NCI-H2227 treated with DMSO at 0.1 percent for 48 hours (cell line): Measurements from ENCODE around the gene CCDC90B.
"Not testable (repeated sequence)": the region's sequence is repeated elsewhere in the genome, so short reads cannot be mapped to it uniquely, and the experiment has no call there.

Experiments
- DNase-seq: peaks from one replicate; lab custom pipeline; 2025; lab: John Stamatoyannopoulos, UW

The CCDC90B gene, protein sequence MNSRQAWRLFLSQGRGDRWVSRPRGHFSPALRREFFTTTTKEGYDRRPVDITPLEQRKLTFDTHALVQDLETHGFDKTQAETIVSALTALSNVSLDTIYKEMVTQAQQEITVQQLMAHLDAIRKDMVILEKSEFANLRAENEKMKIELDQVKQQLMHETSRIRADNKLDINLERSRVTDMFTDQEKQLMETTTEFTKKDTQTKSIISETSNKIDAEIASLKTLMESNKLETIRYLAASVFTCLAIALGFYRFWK

GRCh38 chr11:83285771-83286528, at the start of gene CCDC90B:
CCDC90B (minus strand) TSS chr11:83286367; CDS start chr11:83285972, 395 bp downstream.
- DNase-seq = peak; percentile 98

DNA sequence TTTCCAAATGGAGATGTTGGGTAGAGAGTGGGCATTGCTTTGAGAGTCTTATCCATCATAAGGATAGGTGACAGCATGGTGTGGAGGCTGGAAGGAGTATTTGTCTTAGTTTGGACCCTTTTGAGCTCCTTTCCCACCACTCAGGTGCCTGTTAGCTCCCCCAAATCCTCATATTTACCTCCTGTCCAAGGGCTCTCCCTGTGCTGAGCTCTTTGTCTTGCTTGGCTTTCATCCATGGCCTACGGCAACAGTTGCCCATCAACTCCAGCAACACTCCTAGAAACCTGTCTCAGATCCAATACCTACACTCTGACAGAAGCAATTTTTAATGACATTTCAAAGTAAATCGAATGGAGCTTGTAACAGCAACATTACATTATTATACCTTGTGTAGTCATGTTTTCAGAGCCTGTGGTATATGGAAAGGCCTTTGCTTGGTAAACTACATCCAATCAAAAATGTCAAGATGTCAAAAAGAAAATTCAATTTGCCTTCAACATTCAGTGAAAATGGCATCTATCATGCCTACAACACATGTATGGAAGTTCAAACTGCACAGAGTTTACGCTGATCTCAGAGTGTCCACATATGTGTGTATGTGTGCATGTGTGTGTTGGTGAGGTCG, 49.4 kb upstream of the CCDC90B start:
- DNase-seq = no peak

DNA sequence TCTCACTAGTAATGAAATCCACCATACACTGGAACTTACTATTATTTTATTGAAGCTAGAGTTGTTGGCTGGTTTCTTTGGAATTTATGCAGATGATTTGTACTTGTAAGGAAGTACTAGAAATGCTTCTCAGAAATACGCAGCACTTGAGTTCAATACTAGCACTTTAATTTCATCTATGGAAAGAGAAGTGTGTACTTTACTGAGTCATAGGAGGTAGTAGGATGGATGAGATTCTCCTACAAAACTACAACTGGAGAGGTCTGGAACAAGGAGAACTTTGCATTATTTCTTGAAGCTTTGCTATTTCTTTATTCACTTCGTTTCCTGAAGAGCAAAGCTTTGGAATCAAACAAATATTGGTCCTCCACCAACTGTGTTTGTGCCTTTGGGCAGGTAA, 44.1 kb upstream of the CCDC90B start:
- DNase-seq = no peak

GRCh38 chr11:83326326-83326725, 40.2 kb upstream of the CCDC90B start:
- no peak for DNase-seq

GRCh38 chr11:83319346-83319745, 33.2 kb upstream of the CCDC90B start:
- DNase-seq = no peak

DNA sequence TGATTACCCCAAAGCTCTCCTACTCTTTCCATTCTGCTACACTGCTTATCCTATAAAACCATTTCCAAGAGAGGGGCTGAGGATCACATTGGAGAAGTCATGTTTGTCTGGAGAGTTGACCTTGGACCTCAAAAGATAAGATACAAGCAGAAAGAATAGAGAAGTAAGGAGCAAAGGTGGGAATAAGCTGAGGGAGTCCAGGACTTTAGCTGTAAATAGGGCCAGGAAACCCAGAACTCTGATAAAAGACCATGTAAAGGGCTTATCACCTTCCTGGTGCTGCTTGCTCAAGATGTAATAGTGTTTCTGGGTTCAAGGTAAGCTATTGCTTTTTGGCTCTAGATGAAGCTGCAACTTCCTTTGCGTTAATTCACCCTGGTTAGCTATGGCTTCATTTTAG, 32.8 kb upstream of the CCDC90B start:
- no peak for DNase-seq

- no peak for DNase-seq
Measured at GRCh38 chr11:83317757-83318690, 31.9 kb upstream of the CCDC90B start.

GRCh38 chr11:83316897-83317268, 30.7 kb upstream of the CCDC90B start:
- DNase-seq = not testable (repeated sequence)

- not testable (repeated sequence) for DNase-seq
Measured at GRCh38 chr11:83316143-83316896, 30.2 kb upstream of the CCDC90B start.

DNA sequence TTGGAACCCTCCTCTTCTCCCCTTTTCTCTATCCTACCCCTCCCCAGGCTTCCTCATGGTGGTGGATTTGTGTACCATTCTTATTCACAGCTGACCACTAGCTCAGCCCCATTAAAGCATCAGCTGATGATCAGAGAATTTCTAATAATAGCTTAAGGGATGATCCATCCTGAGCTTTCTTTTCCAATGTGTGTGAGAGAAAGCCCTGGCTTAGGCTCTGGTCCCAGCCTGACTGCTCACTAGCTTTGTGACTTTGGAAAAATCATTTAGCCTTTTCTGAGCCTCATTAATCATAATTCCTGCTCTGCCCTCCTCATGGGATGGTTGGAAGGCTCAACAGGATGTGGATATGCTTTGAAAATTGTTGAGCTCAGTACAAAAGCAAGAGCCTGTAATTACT, 26.3 kb upstream of the CCDC90B start:
- peak; percentile 27 for DNase-seq

DNA sequence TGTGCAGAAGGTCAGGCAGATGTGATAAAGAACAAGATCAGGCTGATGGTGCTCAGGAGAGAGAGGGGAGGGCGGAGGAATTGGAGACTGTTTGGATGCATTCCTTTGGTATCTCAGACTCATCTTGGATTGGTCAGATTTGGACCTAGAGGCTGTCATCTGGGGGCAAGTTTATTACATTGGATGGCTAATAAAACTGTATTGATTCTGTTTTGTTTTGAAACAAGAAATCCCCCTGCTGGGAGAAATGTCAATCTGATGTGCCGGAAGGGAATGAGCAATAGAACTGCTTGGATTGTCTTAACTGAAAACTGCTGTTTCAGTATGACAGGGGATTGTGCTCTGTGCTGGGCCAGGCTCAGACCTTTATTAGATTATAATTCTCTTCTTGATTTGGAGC, 25.5 kb upstream of the CCDC90B start:
- no peak for DNase-seq

DNA sequence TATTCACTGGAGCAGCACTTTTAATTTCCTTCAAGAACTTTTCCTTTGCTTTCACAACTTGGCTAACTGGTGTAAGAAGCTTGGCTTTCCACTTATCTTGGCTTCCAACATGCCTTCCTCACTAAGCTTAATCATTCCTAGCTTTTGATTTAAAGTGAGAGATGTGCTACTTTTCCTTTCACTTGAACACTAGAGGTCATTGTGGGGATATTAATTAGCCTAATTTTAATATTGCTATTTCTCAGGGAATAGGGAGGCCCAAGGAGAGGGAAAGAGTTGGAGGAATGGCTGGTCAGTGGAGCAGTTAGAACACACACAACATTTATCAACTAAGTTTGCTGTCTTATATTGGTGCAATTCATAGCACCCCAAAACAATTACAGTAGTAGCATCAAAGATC, 24.6 kb upstream of the CCDC90B start:
- no peak for DNase-seq

GRCh38 chr11:83308536-83308935, 22.4 kb upstream of the CCDC90B start:
- not testable (repeated sequence) for DNase-seq

DNA sequence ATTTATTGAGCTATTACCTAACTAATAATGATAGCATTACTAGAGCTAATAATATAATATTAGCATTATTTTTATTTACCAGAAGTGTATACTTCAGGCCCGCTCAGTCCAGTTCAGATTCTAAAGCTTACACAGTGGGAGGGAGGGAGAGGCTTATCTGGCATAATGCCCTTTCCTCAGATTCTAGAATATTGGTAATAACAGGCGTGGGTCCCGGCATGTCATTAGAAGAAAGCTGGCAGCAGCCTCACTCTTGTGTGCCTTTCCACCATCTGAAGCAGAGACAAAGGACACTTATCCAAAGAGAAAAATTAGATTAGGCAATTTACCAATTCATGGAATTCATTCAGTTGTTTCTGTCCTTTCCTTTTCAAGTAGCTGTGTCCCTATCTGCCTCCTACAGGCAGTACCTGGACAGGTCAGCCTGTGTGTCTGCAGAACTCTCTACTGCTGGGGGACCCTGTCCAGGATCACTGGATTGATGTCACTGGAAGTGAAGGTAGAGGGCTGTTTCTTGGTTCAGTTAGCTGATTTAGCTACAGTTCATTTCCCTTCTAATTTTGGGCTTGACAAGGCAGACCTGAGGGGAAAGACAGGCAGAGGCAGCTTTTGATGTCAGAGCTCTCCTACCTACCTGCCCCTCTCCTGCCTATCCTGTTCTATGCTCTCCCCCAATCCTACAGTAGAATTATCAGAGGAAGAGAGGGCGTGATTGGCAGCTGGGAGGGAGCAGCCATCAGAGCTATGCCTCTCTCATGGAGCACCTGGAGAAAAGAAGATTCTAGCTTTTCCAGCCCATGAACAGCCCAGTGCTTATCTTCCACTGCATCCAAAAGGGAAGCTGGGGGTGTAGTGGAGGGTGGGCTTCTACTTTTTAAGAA, 20.3 kb upstream of the CCDC90B start:
- DNase-seq = peak; percentile 34

GRCh38 chr11:83303316-83303715, 17.1 kb upstream of the CCDC90B start:
- no peak for DNase-seq

DNA sequence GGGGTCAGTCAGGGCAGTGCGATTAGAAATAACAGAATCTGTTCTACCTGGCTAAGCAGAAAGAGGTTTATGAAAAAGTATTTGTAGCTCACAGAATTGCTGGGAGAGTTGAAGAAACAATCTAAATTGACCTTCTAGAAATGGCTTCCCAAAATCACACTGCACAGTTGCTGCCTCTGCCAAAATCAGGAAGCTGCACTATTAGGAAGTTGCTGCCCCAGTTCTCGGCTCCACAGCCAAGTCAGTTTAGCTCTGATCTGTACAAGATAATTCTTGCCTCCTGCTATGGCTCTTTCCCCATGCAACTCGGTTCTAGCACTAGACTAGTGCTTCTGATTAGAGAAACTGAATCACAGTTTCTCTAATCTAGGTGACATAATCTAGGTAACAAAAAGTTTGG, 16.0 kb upstream of the CCDC90B start:
- DNase-seq = no peak

DNA sequence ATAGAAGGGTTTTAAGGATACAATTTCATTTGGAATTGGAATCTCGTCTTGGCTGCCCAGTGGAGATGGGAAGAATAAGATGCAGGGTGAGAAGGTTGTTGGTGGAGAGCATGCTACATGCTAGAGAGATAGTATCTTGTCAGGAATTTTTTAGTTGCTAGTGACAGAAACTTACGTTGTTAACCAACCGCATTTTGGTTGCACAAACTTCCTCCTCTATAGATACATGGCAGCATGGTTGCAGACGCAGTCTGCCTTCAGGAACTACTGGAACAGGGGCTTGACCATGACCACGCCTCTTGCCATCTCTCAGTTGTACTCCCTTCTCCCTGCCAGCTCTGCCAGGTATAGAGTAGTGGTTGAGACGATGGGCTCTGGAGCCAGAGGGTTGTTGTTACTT, 13.5 kb upstream of the CCDC90B start:
- no peak for DNase-seq

GRCh38 chr11:83294208-83294607, 8.0 kb upstream of the CCDC90B start:
- no peak for DNase-seq

GRCh38 chr11:83293457-83293774, 7.2 kb upstream of the CCDC90B start:
- DNase-seq = no peak

DNA sequence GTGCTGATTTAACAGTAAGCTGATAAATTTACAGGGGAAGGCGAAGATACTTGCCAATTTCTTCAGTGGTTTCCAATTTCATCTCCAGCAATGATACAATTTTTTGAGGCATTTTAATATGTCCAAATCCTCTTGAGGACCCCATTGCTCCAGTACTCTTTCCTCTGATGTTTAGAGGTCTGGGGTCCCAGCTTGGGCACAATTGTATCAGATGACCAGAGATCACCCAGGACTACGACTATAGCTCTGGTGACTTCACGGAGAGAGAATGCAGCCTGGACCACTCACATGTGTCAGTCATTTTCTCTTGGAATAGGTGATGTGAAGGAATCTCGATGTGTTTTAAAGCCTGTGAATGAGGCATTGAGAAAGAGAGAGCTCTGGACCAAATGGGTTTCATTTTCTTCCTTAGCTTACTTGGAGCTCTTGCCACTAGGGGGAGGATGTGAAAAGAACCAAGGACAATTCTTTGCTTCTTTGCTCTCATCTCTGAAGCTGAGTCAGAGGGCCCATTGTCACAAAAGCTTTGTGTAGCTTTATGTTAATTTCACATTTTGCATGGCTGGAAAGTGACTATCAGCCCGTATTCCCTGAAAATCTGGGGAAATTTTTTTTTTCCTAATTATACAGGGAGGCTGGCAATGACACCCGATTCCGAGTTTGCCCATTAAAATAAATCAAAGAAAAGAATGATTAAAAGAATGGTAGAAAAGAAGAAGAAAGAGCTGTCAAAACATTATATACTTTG, 6.7 kb upstream of the CCDC90B start:
- DNase-seq = peak; percentile 46
